ENCODE results near the gene CYP8B1. TPM values are rescaled to one million over a fixed set of nuclear protein-coding genes. Genes with fewer than 3 reads are reported as not detected.

Gene CYP8B1
- total and polyA plus RNA-seq, 2 of the 8 experiments (the other 6 are each of a cell fraction or from before 2014, with no cell fraction given): not detected

- TF ChIP-seq KDM4A (IDR thresholded peaks at IDR 0.05; ENCODE audit: low read depth, low read length, severe bottlenecking): no peak
Measured at GRCh38 chr3:42855219-42855546, 20.5 kb downstream of the CYP8B1 start (continued).

All from H1 (cell line).